H9 (cell line): Measurements from ENCODE around the gene ZNF629. TPM values are rescaled to one million over a fixed set of nuclear protein-coding genes. Genes with fewer than 3 reads are reported as not detected.
A peak's percentile ranks its signal among the peaks of the same experiment; 100 is the strongest.

Source experiments
- DNase-seq: peaks from one replicate; pipeline ENCODE4 v3.0.0-alpha.2; 2017
- H2AFZ ChIP-seq: one replicate; pipeline ENCODE4 v1.6.1; 2013; ENCODE audit warnings: mild to moderate bottlenecking, low read length, control low read depth, moderate library complexity
- H2AK5ac ChIP-seq: 2 replicates; pipeline ENCODE4 v1.6.1; 2013; ENCODE audit warnings: low read length, control low read depth, mixed read lengths; ENCODE audit not compliant: insufficient read length
- H2BK120ac ChIP-seq: one replicate; pipeline ENCODE4 v1.6.1; 2013; ENCODE audit warnings: low read depth, mild to moderate bottlenecking, low read length, control low read depth, inconsistent platforms; ENCODE audit not compliant: poor library complexity, severe bottlenecking
- H2BK12ac ChIP-seq: 2 replicates; pipeline ENCODE4 v1.6.1; 2013; ENCODE audit warnings: low read length, control low read depth, mixed read lengths, low read depth; ENCODE audit not compliant: insufficient read length
- H2BK15ac ChIP-seq: 2 replicates; pipeline ENCODE4 v1.6.1; 2013; ENCODE audit warnings: low read depth, low read length, control low read depth
- H2BK20ac ChIP-seq: one replicate; pipeline ENCODE4 v1.6.1; 2013; ENCODE audit warnings: low read depth, mild to moderate bottlenecking, low read length, control low read depth, inconsistent platforms; ENCODE audit not compliant: poor library complexity, severe bottlenecking
- H2BK5ac ChIP-seq: 2 replicates; pipeline ENCODE4 v1.6.1; 2013; ENCODE audit warnings: low read length, control low read depth, mixed read lengths; ENCODE audit not compliant: insufficient read length
- H3K14ac ChIP-seq: 2 replicates; pipeline ENCODE4 v1.6.1; 2013; ENCODE audit warnings: low read length, control low read depth; ENCODE audit not compliant: insufficient read depth
- H3K18ac ChIP-seq: 2 replicates; pipeline ENCODE4 v1.6.1; 2013; ENCODE audit warnings: low read depth, mild to moderate bottlenecking, mixed read lengths, low read length, control low read depth; ENCODE audit not compliant: insufficient read length
- H3K23ac ChIP-seq: 2 replicates; pipeline ENCODE4 v1.6.1; 2013; ENCODE audit warnings: low read length, control low read depth, mixed read lengths, low read depth; ENCODE audit not compliant: insufficient read length
- H3K23me2 ChIP-seq: 2 replicates; pipeline ENCODE4 v1.6.1; 2013; ENCODE audit warnings: low read depth, mild to moderate bottlenecking, mixed read lengths, low read length, control low read depth; ENCODE audit not compliant: insufficient read length, poor library complexity, severe bottlenecking
- H3K27ac ChIP-seq: 2 replicates; pipeline ENCODE4 v1.5.1; 2013; ENCODE audit warnings: low read length, control low read depth, mixed read lengths, low read depth; ENCODE audit not compliant: insufficient read length
- H3K27me3 ChIP-seq: 2 replicates; pipeline ENCODE4 v1.6.1; 2013; ENCODE audit warnings: low read length, control low read depth, inconsistent platforms; ENCODE audit not compliant: insufficient read depth
- H3K4ac ChIP-seq: 2 replicates; pipeline ENCODE4 v1.6.1; 2013; ENCODE audit warnings: low read depth, mild to moderate bottlenecking, control low read depth, inconsistent platforms, low read length, moderate library complexity
- H3K4me1 ChIP-seq: 2 replicates; pipeline ENCODE4 v1.6.1; 2013; ENCODE audit warnings: low read length, control low read depth, inconsistent platforms; ENCODE audit not compliant: insufficient read depth
- H3K4me2 ChIP-seq: 2 replicates; pipeline ENCODE4 v1.6.1; 2013; ENCODE audit warnings: low read length, control low read depth, mixed read lengths; ENCODE audit not compliant: insufficient read length, insufficient read depth
- H3K56ac ChIP-seq: 2 replicates; pipeline ENCODE4 v1.6.1; 2013; ENCODE audit warnings: low read depth, mild to moderate bottlenecking, mixed read lengths, low read length, control low read depth; ENCODE audit not compliant: insufficient read length
- H3K79me1 ChIP-seq: 2 replicates; pipeline ENCODE4 v1.6.1; 2013; ENCODE audit warnings: low read depth, mild to moderate bottlenecking, moderate library complexity, low read length, control low read depth, inconsistent platforms; ENCODE audit not compliant: insufficient read depth, poor library complexity, severe bottlenecking
- H3K79me2 ChIP-seq: 2 replicates; pipeline ENCODE4 v1.6.1; 2013; ENCODE audit warnings: low read length, control low read depth, inconsistent platforms; ENCODE audit not compliant: insufficient read depth
- H3K9ac ChIP-seq: 2 replicates; pipeline ENCODE4 v1.6.1; 2013; ENCODE audit warnings: low read length, control low read depth, mixed read lengths; ENCODE audit not compliant: insufficient read length; ENCODE audit errors: extremely low read depth
- H3K9me3 ChIP-seq: one replicate; pipeline ENCODE4 v1.6.1; 2013; ENCODE audit warnings: low read depth, low read length, inconsistent platforms; ENCODE audit not compliant: control insufficient read depth
- H3T11ph ChIP-seq: one replicate; pipeline ENCODE4 v1.6.1; 2013; ENCODE audit warnings: mild to moderate bottlenecking, low read length, control low read depth, inconsistent platforms
- H4K20me1 ChIP-seq: one replicate; pipeline ENCODE4 v1.6.1; 2013; ENCODE audit not compliant: control insufficient read depth, insufficient read length, insufficient read depth
- H4K5ac ChIP-seq: 2 replicates; pipeline ENCODE4 v1.6.1; 2013; ENCODE audit warnings: low read depth, mild to moderate bottlenecking, mixed read lengths, low read length, control low read depth; ENCODE audit not compliant: insufficient read length
- H4K8ac ChIP-seq: replicated peaks from 2 replicates; pipeline ENCODE4 v1.6.1; 2013; ENCODE audit warnings: low read length, control low read depth, mixed read lengths, low read depth; ENCODE audit not compliant: insufficient read length
- H4K91ac ChIP-seq: 2 replicates; pipeline ENCODE4 v1.6.1; 2013; ENCODE audit warnings: low read depth, mild to moderate bottlenecking, moderate library complexity, mixed read lengths, low read length, control low read depth; ENCODE audit not compliant: insufficient read length
- H3K27ac Mint-ChIP-seq, 3 experiments: 2 replicates in 2 of 3; 3 replicates in 1 of 3; pipeline ENCODE4 v1.8.0; 2020 to 2021; ENCODE audit warnings: mixed read lengths in 3 of 3, mild to moderate bottlenecking in 1 of 3, moderate library complexity in 1 of 3
- H3K27me3 Mint-ChIP-seq: 2 replicates; pipeline ENCODE4 v1.8.0; 2021; ENCODE audit warnings: low read depth, mild to moderate bottlenecking, moderate library complexity, mixed read lengths
- H3K36me3 Mint-ChIP-seq, 3 experiments: 2 replicates in 2 of 3; 3 replicates in 1 of 3; pipeline ENCODE4 v1.8.0; 2020 to 2021; ENCODE audit warnings: low read depth in 3 of 3, mixed read lengths in 3 of 3; ENCODE audit not compliant: insufficient read depth in 1 of 3
- H3K4me1 Mint-ChIP-seq, 2 experiments: 2 replicates each; pipeline ENCODE4 v1.8.0; 2020; ENCODE audit warnings: mixed read lengths in 2 of 2
- H3K4me3 Mint-ChIP-seq, 2 experiments: 2 replicates in 1 of 2; 3 replicates in 1 of 2; pipeline ENCODE4 v1.8.0; 2020 to 2021; ENCODE audit warnings: mild to moderate bottlenecking in 2 of 2, mixed read lengths in 2 of 2, moderate library complexity in 1 of 2
- H3K9me3 Mint-ChIP-seq, 2 experiments: 2 replicates in 1 of 2; 3 replicates in 1 of 2; pipeline ENCODE4 v1.8.0; 2020; ENCODE audit warnings: mild to moderate bottlenecking in 2 of 2, mixed read lengths in 2 of 2, moderate library complexity in 1 of 2
- WGBS: extraction: QIAGEN DNeasy Blood & Tissue Kit; methylation state at CpG from one replicate; pipeline ENCODE4 v1.1.7; 2013; ENCODE audit warnings: missing lambda C conversion rate, low lambda C conversion rate, mixed read lengths; ENCODE audit not compliant: insufficient read length; ENCODE audit errors: extremely low coverage; 5-methylcytosine and 5-hydroxymethylcytosine counted together
- total RNA-seq: library from RNA; stranded (reverse); gene quantifications from 2 replicates; pipeline ENCODE4 v1.2.1, GENCODE V29; 2021
- TF ChIP-seq, protein P1 (sequence below): fragments of 200-600 bp; sonication (generic); conservative IDR thresholded peaks from 3 replicates; pipeline ENCODE4 v1.8.0; 2021; ENCODE audit warnings: antibody characterized with exemption, mild to moderate bottlenecking

The ZNF629 gene
- total RNA-seq, 1 experiment from 2014 or later, result 20.0 TPM

DNA sequence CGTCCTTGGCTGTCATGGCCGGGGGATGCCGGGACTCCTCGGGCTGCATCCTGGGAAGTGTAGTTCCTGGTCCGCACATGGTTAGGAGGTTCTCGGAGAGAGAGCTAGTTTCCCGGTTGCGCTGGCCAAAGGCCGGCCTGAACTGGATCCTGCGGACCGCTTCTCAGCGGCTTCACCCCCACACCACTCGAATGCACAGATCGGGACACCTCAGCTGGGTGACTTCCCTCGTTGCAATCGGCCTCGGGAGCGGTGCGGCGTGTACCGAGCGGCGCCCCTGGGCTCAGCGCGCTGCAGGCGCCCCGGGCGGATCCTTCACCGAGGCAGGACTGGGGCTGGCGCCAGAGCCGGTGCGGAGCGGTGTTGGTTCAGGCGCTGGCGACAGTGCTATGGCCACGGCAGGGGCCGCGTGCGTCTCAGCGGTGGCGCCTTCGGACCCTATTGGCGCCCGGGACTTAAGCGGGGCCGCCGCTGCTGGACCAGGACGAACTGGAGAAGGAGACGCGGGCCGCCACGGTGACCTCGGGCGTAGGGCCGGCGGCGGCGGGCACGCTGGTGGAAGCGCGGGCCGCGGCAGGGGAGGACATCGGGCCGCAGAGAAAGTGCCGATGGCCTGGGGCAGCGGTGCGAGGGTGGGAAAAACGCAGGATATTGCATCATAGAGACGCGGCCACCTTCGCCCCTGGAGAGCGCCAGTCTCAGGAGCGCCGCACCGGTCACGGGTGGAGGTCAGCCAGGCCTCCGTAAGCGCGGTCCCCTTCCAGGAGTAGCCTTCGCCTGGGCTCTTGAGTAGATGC lies 11.4 kb downstream of the ZNF629 start:
- Histone ChIP-seq H3K9me3 (no peaks in the 10 kb centered on the region), H3K23me2 (peaks cover 4% of the 10 kb centered on the region), H4K8ac (no peak overlapping the region), H3K4me1 (no peaks in the 10 kb centered on the region), H3K4ac (no peak overlapping the region), H3K18ac (peak overlapping the region; percentile 27), H3K79me1 (no peaks in the 10 kb centered on the region), H3T11ph (no peak overlapping the region), H3K23ac (no peak overlapping the region), H4K5ac (no peak overlapping the region), H2BK12ac (no peak overlapping the region), H2BK5ac (no peak overlapping the region), H3K27ac (no peak overlapping the region), H3K56ac (no peak overlapping the region), H2BK15ac (no peak overlapping the region; the same call in 1 of the 2 replicates), H3K14ac (peak overlapping the region; percentile 26), H3K79me2 (no peaks in the 10 kb centered on the region), H2BK20ac (no peak overlapping the region), H2BK120ac (no peak overlapping the region), H3K9ac (peak overlapping the region; percentile 38), H2AK5ac (no peak overlapping the region), H3K4me2 (peak overlapping the region; percentile 73), H4K91ac (no peak overlapping the region), H4K20me1 (no peaks in the 10 kb centered on the region), H3K27me3 (no peaks in the 10 kb centered on the region), H2AFZ (no peak overlapping the region)
- Mint-ChIP-seq H3K4me1 (peaks cover 18 to 24% of the 10 kb centered on the region in 2 experiments), H3K9me3 (no peaks in the 10 kb centered on the region), H3K36me3 (peaks cover 23 to 41% (median 26%) of the 10 kb centered on the region in 3 experiments), H3K27ac (peak overlapping the region; percentile 95 to 99 (median 98)), H3K4me3 (peak overlapping the region; percentile 93 to 96), H3K27me3 (peaks cover 3% of the 10 kb centered on the region; the same call in 1 of the 2 replicates)
- WGBS, result no CpG with 5 or more reads among the region's 81 CpGs
- TF ChIP-seq, protein P1, sequence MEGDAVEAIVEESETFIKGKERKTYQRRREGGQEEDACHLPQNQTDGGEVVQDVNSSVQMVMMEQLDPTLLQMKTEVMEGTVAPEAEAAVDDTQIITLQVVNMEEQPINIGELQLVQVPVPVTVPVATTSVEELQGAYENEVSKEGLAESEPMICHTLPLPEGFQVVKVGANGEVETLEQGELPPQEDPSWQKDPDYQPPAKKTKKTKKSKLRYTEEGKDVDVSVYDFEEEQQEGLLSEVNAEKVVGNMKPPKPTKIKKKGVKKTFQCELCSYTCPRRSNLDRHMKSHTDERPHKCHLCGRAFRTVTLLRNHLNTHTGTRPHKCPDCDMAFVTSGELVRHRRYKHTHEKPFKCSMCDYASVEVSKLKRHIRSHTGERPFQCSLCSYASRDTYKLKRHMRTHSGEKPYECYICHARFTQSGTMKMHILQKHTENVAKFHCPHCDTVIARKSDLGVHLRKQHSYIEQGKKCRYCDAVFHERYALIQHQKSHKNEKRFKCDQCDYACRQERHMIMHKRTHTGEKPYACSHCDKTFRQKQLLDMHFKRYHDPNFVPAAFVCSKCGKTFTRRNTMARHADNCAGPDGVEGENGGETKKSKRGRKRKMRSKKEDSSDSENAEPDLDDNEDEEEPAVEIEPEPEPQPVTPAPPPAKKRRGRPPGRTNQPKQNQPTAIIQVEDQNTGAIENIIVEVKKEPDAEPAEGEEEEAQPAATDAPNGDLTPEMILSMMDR, result no peak
- peak; percentile 89 for DNase-seq
